Prostate gland (tissue), 2 donors: ENCODE measurements around the gene MAPK9.

Experiments used
- POLR2A ChIP-seq: fragments of 450-650 bp; IDR thresholded peaks from one replicate; pipeline ENCODE4 v1.6.1; 2016; ENCODE audit warnings: antibody characterized with exemption, mild to moderate bottlenecking
- POLR2AphosphoS5 ChIP-seq: sonication (generic); formaldehyde crosslinking; IDR thresholded peaks from one replicate; pipeline ENCODE4 v1.6.1; 2017; ENCODE audit warnings: antibody characterized with exemption
- TF ChIP-seq, protein P1 (sequence below), 4 experiments: fragments of 200-600 bp in 2 of 4; fragments of 450-650 bp in 2 of 4; sonication (generic) in 2 of 4; IDR thresholded peaks; 1 replicate in 3 of 4; 2 replicates in 1 of 4; pipeline ENCODE4 v1.5.1; 2016 to 2019; ENCODE audit warnings: antibody characterized with exemption in 4 of 4, mild to moderate bottlenecking in 2 of 4, moderate library complexity in 2 of 4

DNA sequence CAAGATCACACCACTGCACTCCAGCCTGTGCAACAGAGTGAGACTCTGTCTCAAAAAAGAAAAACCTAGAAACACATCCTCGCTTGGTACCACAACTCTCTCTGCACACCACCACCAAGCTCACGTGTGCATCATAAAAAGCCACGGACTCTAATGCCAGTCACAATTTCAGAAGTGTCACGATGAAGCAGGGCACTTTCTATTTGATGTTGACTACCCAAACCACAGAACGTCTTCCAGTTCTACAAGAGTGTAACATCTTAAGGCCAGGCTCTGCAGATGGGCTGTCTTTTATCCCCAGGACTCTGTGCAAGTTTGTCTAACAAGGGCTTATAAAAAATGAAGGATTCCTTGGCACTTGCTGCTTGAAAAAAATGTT, 38.4 kb upstream of the MAPK9 start:
- TF ChIP-seq, protein P1, sequence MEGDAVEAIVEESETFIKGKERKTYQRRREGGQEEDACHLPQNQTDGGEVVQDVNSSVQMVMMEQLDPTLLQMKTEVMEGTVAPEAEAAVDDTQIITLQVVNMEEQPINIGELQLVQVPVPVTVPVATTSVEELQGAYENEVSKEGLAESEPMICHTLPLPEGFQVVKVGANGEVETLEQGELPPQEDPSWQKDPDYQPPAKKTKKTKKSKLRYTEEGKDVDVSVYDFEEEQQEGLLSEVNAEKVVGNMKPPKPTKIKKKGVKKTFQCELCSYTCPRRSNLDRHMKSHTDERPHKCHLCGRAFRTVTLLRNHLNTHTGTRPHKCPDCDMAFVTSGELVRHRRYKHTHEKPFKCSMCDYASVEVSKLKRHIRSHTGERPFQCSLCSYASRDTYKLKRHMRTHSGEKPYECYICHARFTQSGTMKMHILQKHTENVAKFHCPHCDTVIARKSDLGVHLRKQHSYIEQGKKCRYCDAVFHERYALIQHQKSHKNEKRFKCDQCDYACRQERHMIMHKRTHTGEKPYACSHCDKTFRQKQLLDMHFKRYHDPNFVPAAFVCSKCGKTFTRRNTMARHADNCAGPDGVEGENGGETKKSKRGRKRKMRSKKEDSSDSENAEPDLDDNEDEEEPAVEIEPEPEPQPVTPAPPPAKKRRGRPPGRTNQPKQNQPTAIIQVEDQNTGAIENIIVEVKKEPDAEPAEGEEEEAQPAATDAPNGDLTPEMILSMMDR (IDR thresholded peaks at IDR 0.05): no peak
- TF ChIP-seq POLR2A (no peak), POLR2AphosphoS5 (no peak)
